HG03097 (cell line): ENCODE data around the gene CDX1.

Experiments used
- ATAC-seq: cut with Tn5 transposase; IDR thresholded peaks from one replicate; pipeline ENCODE4 v1.9.1; 2021; ENCODE audit not compliant: unreplicated experiment, low FRiP score

CDX1 gene

DNA sequence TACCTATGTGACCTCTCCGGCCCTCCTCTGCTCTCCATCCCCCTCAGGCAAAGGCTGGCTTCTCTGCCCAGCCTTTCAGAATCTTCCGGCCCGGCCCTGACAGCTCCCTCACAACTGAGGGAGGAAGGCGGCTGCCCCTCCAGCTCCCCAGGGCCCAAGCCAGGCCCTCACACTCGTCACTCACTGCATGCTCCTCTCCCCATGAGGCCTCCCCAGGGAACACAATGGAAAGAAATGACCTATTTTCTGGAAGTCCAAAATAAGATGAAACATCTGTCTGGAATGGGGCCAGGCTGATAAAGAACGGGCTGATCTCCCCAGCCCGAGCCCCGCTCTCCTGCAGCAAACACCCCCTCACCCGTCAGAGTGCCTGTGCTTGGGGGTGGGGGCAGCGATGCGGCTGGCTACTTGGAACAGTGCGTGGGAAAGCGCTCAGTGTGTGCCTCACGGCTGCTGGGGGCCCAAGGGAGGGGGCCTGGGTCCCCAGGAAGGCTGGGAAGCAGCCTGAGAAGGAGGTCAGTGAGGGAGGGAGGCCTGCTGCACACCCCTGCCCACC is 22.3 kb upstream of the CDX1 start:
- ATAC-seq = no peak

- ATAC-seq = no peak
Observed at GRCh38 chr5:150144879-150145278, 21.7 kb upstream of the CDX1 start.

- no peak for ATAC-seq
Observed at GRCh38 chr5:150146235-150146634, 20.3 kb upstream of the CDX1 start.

DNA sequence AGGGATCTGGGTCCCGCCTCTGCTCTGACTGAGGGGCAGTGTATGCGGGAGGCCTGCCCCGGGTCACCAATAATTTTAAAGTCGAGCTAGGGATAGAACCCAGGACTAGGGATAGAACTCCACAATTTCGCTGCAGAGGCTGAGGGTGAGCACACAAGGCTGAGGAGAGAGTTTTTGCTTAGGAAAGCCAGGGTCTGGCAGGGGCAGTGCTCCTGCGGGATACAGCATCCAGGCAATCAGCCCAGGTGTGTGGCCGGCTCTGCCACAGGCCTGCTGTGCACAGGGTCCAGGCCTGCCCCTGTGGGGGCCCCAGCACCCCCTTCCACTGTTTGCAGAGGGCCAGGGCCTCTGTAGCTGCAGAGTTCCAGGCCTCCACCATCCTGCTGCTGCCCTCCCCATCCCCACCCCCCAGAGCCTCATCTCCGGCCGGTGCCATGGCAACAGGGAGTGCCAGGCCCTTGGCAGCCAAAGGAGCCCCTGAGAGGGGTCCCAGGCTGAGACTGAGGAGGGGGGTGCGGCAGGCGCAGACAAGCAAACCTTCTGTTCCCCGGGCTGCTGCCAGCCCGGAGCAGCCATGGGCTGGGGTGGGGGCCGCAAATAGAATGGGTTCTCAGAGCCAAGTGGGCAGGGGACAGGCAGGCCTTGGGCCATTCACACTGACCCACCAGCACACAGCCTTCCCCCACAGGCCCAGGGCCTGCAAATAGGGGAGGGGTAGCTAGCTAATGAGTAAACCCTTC is 19.5 kb upstream of the CDX1 start:
- no peak for ATAC-seq

GRCh38 chr5:150147670-150148069 is 18.9 kb upstream of the CDX1 start:
- ATAC-seq = no peak

DNA sequence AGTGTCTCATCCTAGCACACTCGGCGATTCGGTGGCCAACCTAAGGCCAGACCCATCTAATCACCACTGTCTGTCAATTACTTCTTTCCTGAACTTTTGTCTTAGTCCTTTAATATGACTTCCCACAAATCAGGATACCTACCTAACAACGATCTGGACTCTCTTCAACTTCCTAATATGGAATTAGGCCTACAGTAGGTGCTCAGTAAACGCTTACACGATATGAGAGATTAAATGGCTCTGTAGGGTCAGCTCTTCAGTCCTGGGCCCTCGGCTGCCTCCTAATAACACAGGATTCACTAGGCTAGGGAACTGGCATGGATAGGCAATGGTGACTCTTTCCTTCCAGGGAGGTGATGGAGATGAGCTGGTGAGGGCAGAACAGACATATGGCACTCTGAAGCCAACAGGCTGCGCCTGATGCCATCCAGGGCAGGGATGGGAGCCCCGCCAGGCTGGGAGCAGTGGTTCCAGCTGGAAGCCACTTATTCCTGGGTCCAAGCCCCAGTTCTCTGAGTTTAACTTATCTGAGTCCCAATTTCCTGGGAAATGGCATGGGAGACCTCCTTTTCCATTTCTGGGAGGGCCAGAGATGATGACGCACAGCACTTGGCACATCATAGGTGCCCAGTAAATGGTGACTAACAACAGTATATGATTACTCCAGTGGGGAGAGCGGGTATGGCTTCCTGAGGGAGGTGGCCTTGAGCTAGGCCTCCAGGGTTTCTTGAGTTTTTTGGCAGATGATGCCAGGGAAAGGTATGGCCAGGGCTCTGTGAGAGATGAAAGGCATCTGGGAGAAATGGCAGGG is 18.3 kb upstream of the CDX1 start:
- ATAC-seq = no peak

GRCh38 chr5:150149618-150150017 is 17.0 kb upstream of the CDX1 start:
- ATAC-seq = no peak

GRCh38 chr5:150152636-150153462 is 13.7 kb upstream of the CDX1 start:
- ATAC-seq = no peak

- no peak for ATAC-seq
Observed at GRCh38 chr5:150153483-150153882, 13.1 kb upstream of the CDX1 start.

DNA sequence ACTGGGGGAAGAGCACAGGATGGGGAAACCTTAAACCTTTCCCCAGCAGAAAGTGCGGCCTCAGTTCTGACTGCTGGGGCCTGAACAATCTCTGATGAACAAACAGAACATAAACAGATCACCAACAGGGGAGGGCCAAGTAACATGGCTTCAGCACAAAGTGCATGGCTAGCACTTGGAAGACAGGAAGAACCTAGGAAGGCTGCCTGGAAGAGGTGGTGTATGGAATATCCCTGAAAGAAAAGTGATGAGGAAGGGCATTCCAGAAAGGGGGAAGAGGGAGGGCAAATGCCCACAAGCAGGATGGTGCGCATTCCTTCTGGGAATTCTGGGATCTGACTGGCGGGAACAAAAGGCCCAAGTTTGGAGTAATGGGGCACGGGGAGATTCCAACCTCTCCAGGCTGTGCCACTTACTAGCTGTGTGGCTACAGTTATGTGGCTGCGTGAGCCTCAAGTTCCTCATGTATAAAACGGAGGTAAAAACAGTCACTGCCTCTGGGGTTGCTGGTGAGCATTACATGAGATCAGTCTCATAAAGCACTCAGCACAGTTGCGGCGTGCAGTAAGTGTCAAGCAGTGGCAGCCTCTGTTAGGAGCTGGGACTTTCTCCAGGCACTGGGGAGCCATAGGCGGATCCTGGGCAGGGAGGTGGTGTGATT is 12.5 kb upstream of the CDX1 start:
- no peak for ATAC-seq

DNA sequence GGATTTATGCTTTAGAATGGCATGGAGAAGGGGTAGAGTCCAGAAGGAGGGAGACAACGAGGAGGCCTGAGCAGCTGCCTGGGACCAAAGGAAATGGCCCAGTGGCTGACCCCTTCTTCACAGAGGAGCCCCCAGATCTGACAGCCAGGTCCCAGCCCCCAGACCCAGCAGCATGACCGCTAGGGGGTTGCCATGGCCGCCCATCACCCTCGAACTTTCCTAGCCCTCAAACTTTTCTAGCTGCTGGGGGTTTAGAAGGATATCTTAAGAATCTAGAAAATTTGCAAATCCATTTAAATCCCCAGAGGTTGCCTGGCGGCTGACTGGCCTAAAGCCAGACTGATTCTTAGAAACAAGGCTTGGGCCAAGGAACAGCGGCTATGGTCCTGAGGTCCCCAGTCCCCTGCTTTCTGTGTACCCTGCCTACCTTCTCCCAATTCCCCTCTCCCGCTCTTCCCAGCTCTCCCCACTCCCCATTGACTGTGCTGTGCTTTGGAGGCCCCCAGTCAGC is 11.9 kb upstream of the CDX1 start:
- no peak for ATAC-seq

- peak; percentile 58 for ATAC-seq
Observed at GRCh38 chr5:150155258-150156026, 11.1 kb upstream of the CDX1 start, which contains the start of gene PDGFRB. Gene PDGFRB (minus strand): TSS chr5:150155845. CDS start chr5:150137047, 18,798 bp downstream.

GRCh38 chr5:150156027-150156368 is 10.6 kb upstream of the CDX1 start:
- ATAC-seq = no peak

GRCh38 chr5:150156540-150156939 is 10.0 kb upstream of the CDX1 start:
- ATAC-seq = no peak

DNA sequence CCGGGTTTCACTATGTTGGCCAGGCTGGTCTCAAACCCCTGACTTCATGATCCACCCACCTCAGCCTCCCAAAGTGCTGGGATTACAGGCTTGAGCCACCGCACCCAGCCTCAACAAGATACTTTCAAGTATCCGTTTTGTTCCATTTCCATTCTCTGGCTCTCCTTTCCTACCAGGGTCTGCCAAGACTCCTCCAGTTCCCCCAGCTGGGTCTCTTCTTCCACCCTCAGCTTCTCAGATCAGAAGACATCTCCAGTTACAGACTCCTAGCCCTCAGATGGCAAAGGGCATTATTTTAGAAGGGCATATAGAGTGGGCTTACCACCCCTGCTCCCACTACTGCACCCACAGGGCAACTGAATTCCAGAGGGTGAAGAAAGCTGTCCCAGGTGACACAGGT is 9.4 kb upstream of the CDX1 start:
- no peak for ATAC-seq

- no peak for ATAC-seq
Observed at GRCh38 chr5:150158170-150158949, 8.2 kb upstream of the CDX1 start.

DNA sequence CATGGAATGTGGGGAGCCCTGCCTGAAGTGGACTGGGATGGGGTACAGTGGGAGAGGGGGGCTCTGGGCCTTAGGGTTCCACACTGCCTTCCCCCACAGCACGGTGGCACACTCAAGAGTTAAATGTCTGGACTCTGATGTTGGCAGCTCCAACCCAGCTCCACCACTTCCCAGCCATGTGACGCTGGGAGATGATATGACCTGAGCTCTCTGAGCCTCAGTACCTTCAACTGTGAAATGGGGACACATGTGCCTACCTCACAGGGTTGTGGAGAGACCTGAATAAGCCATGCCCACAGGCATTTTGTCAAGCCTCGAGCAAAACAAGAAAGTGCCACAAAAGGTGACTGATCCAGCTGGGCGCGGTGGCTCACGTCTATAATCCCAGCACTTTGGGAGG is 7.5 kb upstream of the CDX1 start:
- ATAC-seq = no peak

DNA sequence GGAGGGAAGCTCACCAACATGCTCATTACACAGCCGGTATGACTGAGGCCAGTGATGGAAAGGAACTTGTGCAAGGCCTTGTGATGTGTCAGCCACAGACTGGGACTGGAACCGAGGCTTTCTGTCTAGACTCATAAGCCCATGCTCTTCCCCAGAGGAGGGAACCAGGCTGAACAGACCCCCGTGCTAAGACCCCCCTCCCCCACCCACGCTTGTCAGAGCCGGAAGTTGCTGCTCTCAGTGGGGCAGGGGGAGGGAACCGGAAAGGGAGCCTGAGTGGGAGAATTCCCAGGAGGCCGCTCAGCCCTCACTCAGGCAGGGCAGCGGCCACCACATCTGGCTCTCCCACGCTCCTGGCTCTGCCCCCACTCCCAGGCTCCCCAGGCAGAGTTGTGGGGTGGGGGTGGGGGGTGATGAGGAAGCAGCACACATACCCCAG is 6.8 kb upstream of the CDX1 start:
- no peak for ATAC-seq
